Neural cell (in vitro differentiated cells): ENCODE measurements around the gene SLAMF1. TPM values are rescaled to one million over a fixed set of nuclear protein-coding genes. Genes with fewer than 3 reads are reported as not detected.

Experiments used
- H2AFZ ChIP-seq: fragments of 200-600, 300-800 bp; sonication (generic), shearing (Covaris generic); 2 replicates; pipeline ENCODE4 v1.6.0; 2014; ENCODE audit warnings: low read depth, mild to moderate bottlenecking, antibody characterized with exemption, low read length, moderate library complexity
- H3F3A ChIP-seq: fragments of 200-600 bp; shearing (Covaris generic); 2 replicates; pipeline ENCODE4 v1.6.1; 2016; ENCODE audit warnings: mild to moderate bottlenecking, moderate library complexity, mixed read lengths, antibody characterized with exemption, low read length; ENCODE audit not compliant: insufficient read depth, poor library complexity, severe bottlenecking
- H3K27ac ChIP-seq: fragments of 200-600, 300-800 bp; sonication (generic), shearing (Covaris generic); 2 replicates; pipeline ENCODE4 v1.5.1; 2014; ENCODE audit warnings: mild to moderate bottlenecking, low read length, moderate library complexity
- H3K27me3 ChIP-seq: fragments of 300-800, 200-600 bp; sonication (generic), shearing (Covaris generic); 2 replicates; pipeline ENCODE4 v1.6.0; 2014; ENCODE audit warnings: mild to moderate bottlenecking, low read depth, low read length, moderate library complexity; ENCODE audit not compliant: insufficient read depth
- H3K36me3 ChIP-seq: fragments of 300-800, 200-600 bp; sonication (generic), shearing (Covaris generic); 2 replicates; pipeline ENCODE4 v1.5.1; 2014; ENCODE audit warnings: mild to moderate bottlenecking, antibody characterized with exemption, low read length, moderate library complexity; ENCODE audit not compliant: insufficient read depth
- H3K4me2 ChIP-seq: fragments of 300-800, 200-600 bp; sonication (generic), shearing (Covaris generic); 2 replicates; pipeline ENCODE4 v1.6.0; 2014; ENCODE audit warnings: mild to moderate bottlenecking, low read length
- H3K4me3 ChIP-seq: fragments of 300-800, 200-600 bp; sonication (generic), shearing (Covaris generic); 2 replicates; pipeline ENCODE4 v1.5.1; 2014; ENCODE audit warnings: mild to moderate bottlenecking, low read length, moderate library complexity
- H3K79me2 ChIP-seq: fragments of 200-600 bp; shearing (Covaris generic); replicated peaks from 2 replicates; pipeline ENCODE4 v1.6.0; 2014; ENCODE audit warnings: mild to moderate bottlenecking, low read length, moderate library complexity; ENCODE audit not compliant: insufficient read depth
- H3K9ac ChIP-seq: fragments of 300-800, 200-600 bp; sonication (generic), shearing (Covaris generic); 2 replicates; pipeline ENCODE4 v1.6.1; 2016; ENCODE audit warnings: mild to moderate bottlenecking, low read length, mixed read lengths
- H3K9me2 ChIP-seq: fragments of 200-600 bp; shearing (Covaris generic); 2 replicates; pipeline ENCODE4 v1.6.1; 2016; ENCODE audit warnings: mild to moderate bottlenecking, low read length, mixed read lengths; ENCODE audit not compliant: insufficient read depth
- H3K9me3 ChIP-seq: fragments of 200-600, 300-800 bp; sonication (generic), shearing (Covaris generic); 2 replicates; pipeline ENCODE4 v1.6.1; 2016; ENCODE audit warnings: mild to moderate bottlenecking, mixed run types, low read length, moderate library complexity, mixed read lengths
- H4K20me1 ChIP-seq: fragments of 200-600 bp; shearing (Covaris generic); 2 replicates; pipeline ENCODE4 v1.6.1; 2016; ENCODE audit warnings: mild to moderate bottlenecking, mixed run types; ENCODE audit not compliant: insufficient read depth
- EP300 ChIP-seq: fragments of 450-650 bp; conservative IDR thresholded peaks from 2 replicates; pipeline ENCODE4 v1.6.1; 2014; ENCODE audit warnings: antibody characterized with exemption, mild to moderate bottlenecking, moderate library complexity; ENCODE audit not compliant: poor library complexity, severe bottlenecking
- EZH2 ChIP-seq: fragments of 200-600, 300-800 bp; shearing (Covaris generic), sonication (generic); IDR thresholded peaks from 2 replicates; pipeline ENCODE4 v1.6.1; 2014; ENCODE audit warnings: antibody characterized with exemption, low read length, borderline replicate concordance, mild to moderate bottlenecking; ENCODE audit not compliant: insufficient read depth, poor library complexity, severe bottlenecking
- MXI1 ChIP-seq: fragments of 450-650 bp; conservative IDR thresholded peaks from 2 replicates; pipeline ENCODE4 v1.6.1; 2014; ENCODE audit warnings: antibody characterized with exemption, mild to moderate bottlenecking; ENCODE audit not compliant: poor library complexity, severe bottlenecking
- POLR2AphosphoS5 ChIP-seq: IDR thresholded peaks from 2 replicates; pipeline ENCODE4 v1.6.1; 2012
- RAD21 ChIP-seq: fragments of 450-650 bp; conservative IDR thresholded peaks from 2 replicates; pipeline ENCODE4 v1.6.1; 2014; ENCODE audit warnings: antibody characterized with exemption, mild to moderate bottlenecking, moderate library complexity
- SMC3 ChIP-seq: fragments of 450-650 bp; conservative IDR thresholded peaks from 2 replicates; pipeline ENCODE4 v1.6.1; 2014; ENCODE audit warnings: antibody characterized with exemption, mild to moderate bottlenecking, moderate library complexity; ENCODE audit not compliant: poor library complexity
- TAF1 ChIP-seq: IDR thresholded peaks from 2 replicates; pipeline ENCODE4 v1.6.1; 2012; ENCODE audit warnings: low read depth
- polyA plus RNA-seq: library from polyadenylated mRNA; depleted of rRNA; stranded (reverse); fragments of >200 nt; gene quantifications from 2 replicates; pipeline ENCODE4 v1.2.3, GENCODE V29; 2014
- TF ChIP-seq, protein P1 (sequence below): IDR thresholded peaks from 2 replicates; pipeline ENCODE4 v1.6.1; 2012; ENCODE audit warnings: borderline replicate concordance
- TF ChIP-seq, protein P2 (sequence below): fragments of 450-650 bp; IDR thresholded peaks from 2 replicates; pipeline ENCODE4 v1.5.1; 2014; ENCODE audit warnings: antibody characterized with exemption, mild to moderate bottlenecking, moderate library complexity; ENCODE audit not compliant: poor library complexity, severe bottlenecking

SLAMF1 gene
- polyA plus RNA-seq, 1 donor from 2014 or later: not detected

- H3K9ac ChIP-seq: no peak overlapping the region
- H3F3A ChIP-seq: no peaks in the 10 kb centered on the region
- H3K27ac ChIP-seq: no peak overlapping the region
- H3K9me2 ChIP-seq: no peaks in the 10 kb centered on the region
- no peaks in the 10 kb centered on the region for H3K9me3 ChIP-seq
- no peak overlapping the region for H3K4me2 ChIP-seq
- no peak overlapping the region for H3K4me3 ChIP-seq
- no peak overlapping the region for H2AFZ ChIP-seq
- no peaks in the 10 kb centered on the region for H3K27me3 ChIP-seq
- H3K79me2 ChIP-seq: no peaks in the 10 kb centered on the region
- TF ChIP-seq SMC3 (no peak), EP300 (no peak), EZH2 (no peak), TAF1 (no peak), POLR2AphosphoS5 (no peak), RAD21 (no peak), MXI1 (no peak)
- TF ChIP-seq, protein P1, sequence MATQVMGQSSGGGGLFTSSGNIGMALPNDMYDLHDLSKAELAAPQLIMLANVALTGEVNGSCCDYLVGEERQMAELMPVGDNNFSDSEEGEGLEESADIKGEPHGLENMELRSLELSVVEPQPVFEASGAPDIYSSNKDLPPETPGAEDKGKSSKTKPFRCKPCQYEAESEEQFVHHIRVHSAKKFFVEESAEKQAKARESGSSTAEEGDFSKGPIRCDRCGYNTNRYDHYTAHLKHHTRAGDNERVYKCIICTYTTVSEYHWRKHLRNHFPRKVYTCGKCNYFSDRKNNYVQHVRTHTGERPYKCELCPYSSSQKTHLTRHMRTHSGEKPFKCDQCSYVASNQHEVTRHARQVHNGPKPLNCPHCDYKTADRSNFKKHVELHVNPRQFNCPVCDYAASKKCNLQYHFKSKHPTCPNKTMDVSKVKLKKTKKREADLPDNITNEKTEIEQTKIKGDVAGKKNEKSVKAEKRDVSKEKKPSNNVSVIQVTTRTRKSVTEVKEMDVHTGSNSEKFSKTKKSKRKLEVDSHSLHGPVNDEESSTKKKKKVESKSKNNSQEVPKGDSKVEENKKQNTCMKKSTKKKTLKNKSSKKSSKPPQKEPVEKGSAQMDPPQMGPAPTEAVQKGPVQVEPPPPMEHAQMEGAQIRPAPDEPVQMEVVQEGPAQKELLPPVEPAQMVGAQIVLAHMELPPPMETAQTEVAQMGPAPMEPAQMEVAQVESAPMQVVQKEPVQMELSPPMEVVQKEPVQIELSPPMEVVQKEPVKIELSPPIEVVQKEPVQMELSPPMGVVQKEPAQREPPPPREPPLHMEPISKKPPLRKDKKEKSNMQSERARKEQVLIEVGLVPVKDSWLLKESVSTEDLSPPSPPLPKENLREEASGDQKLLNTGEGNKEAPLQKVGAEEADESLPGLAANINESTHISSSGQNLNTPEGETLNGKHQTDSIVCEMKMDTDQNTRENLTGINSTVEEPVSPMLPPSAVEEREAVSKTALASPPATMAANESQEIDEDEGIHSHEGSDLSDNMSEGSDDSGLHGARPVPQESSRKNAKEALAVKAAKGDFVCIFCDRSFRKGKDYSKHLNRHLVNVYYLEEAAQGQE: no peak
- TF ChIP-seq, protein P2, sequence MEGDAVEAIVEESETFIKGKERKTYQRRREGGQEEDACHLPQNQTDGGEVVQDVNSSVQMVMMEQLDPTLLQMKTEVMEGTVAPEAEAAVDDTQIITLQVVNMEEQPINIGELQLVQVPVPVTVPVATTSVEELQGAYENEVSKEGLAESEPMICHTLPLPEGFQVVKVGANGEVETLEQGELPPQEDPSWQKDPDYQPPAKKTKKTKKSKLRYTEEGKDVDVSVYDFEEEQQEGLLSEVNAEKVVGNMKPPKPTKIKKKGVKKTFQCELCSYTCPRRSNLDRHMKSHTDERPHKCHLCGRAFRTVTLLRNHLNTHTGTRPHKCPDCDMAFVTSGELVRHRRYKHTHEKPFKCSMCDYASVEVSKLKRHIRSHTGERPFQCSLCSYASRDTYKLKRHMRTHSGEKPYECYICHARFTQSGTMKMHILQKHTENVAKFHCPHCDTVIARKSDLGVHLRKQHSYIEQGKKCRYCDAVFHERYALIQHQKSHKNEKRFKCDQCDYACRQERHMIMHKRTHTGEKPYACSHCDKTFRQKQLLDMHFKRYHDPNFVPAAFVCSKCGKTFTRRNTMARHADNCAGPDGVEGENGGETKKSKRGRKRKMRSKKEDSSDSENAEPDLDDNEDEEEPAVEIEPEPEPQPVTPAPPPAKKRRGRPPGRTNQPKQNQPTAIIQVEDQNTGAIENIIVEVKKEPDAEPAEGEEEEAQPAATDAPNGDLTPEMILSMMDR: no peak
- H4K20me1 ChIP-seq: no peaks in the 10 kb centered on the region
- H3K36me3 ChIP-seq: no peaks in the 10 kb centered on the region
These were observed 28.5 kb downstream of the SLAMF1 start for GRCh38 chr1:160618327-160618726.

GRCh38 chr1:160615660-160616059, 31.2 kb downstream of the SLAMF1 start:
- H3F3A ChIP-seq: no peaks in the 10 kb centered on the region
- no peaks in the 10 kb centered on the region for H3K79me2 ChIP-seq
- no peak overlapping the region for H2AFZ ChIP-seq
- H3K27ac ChIP-seq: no peak overlapping the region
- H3K9me3 ChIP-seq: no peaks in the 10 kb centered on the region
- H3K9me2 ChIP-seq: no peaks in the 10 kb centered on the region
- no peak overlapping the region for H3K4me3 ChIP-seq
- no peaks in the 10 kb centered on the region for H3K36me3 ChIP-seq
- TF ChIP-seq, protein P2: no peak
- TF ChIP-seq SMC3: no peak
- TF ChIP-seq RAD21: no peak
- TF ChIP-seq TAF1: no peak
- TF ChIP-seq POLR2AphosphoS5: no peak
- TF ChIP-seq EZH2: no peak
- TF ChIP-seq MXI1: no peak
- TF ChIP-seq EP300: no peak
- TF ChIP-seq, protein P1: no peak
- no peak overlapping the region for H3K9ac ChIP-seq
- no peaks in the 10 kb centered on the region for H3K27me3 ChIP-seq
- H4K20me1 ChIP-seq: no peaks in the 10 kb centered on the region
- H3K4me2 ChIP-seq: no peak overlapping the region
